Glomerular visceral epithelial cell (primary cell): ENCODE data around the gene HSPA4L.

ENCODE experiments used
- DNase-seq: peaks from one replicate; pipeline ENCODE4 v3.0.0-alpha.2; 2016; ENCODE audit errors: extremely low spot score

HSPA4L gene

DNA sequence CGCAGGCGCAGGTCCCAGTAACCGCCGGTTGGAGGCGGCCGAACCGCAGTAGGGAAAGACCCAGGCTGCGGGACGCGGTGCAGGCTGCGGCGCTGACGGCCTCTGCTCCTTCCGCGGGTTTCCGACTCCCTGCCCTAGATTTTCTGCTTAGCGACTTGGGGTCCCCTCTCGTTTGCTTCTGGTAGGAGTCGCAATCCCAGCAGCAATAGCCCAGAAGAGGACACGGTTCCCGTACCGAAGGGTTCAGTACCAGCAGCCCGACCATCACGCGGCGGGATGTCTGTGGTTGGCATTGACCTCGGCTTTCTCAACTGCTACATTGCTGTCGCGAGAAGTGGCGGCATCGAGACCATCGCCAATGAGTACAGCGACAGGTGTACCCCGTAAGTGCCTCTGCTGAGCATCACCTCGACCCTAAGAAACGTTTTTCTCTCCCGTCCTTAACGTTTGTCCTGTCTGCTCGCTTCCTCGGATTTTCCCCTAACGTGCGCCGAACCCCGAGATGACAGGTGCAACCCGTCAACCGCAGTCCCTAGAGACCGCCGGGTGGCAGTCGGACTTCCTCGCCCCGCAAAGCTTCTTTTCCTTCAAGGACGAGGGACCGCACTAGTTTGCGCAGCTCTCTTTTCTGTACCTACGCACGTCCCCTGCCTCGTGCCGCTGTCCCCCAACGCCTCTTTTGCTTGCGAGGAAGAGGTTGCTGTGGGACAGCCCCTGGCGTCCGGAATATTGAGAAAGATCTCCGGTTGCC is at the start of gene HSPA4L:
HSPA4L (plus strand) TSS at position 48 of the 751 bp plus-strand sequence; CDS start at position 277, 229 bp downstream.
- DNase-seq: peak; percentile 44

DNA sequence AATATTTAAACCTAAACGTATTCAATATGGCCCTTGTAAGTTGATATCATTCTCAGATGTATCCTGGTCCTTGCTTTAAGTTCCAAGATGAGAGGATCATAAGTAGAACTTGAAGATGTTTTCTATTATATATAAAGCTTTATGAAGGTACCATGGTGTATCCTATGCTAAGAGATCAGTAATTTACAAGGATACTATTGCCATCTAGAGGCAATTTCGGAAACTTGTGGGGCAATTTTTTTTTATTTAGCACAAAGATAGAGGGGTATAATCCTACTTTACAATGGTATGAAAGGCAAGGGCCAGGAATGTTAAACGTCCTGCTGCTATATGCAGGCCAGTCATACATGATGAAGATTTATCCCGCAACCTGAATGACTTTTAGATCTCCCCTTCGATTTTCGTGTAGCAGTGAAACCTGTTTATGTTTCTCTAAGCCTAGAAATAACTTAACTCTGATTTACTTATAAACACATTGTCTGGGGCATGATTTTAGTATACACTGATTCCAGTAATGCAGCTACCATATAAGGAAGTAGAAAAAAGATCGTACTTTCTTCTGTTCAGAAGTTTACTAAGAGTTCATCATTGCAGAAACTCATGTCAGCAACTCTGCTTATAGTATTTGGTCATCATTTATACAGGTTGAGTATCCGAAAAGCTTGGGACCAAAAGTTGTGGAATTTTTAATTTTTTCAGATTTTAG is 49.3 kb upstream of the HSPA4L start:
- peak; percentile 61 for DNase-seq

DNA sequence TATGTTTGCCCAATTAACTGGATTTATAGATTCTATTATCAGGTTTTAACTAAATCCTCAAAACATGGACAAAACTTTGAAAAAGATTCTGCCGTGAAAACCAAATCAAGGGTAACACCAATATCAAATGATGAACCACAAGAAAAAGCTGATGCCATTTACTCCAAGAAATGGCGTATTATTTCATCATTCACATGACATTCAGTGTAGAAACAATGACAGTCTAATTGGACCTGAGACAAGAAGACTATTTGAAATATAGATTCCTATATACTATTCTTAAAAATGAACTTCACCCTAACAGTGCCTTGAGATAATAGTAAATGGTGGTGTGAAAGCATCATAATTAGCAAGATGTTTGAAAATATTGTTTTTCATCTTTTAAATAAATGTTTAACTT is 47.1 kb upstream of the HSPA4L start:
- DNase-seq: no peak

DNA sequence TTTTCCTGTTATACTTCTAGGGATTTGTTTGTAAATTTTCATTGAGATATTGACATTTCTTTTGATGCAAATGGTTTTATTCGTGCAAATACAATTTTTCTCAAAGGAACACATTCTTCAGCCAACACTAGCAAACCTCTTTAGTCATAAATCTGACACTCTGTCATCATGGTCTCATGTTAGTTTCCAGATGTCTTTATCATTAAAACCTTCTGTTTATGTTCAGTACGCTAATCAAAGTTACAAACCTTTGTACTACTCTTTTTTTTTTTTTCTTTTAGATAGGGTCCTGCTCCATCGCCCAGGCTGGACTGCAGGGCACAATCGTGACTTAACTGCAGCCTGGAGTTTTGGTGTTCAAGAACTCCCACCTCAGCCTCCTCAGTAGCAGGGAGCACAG is 44.8 kb upstream of the HSPA4L start:
- DNase-seq: no peak

DNA sequence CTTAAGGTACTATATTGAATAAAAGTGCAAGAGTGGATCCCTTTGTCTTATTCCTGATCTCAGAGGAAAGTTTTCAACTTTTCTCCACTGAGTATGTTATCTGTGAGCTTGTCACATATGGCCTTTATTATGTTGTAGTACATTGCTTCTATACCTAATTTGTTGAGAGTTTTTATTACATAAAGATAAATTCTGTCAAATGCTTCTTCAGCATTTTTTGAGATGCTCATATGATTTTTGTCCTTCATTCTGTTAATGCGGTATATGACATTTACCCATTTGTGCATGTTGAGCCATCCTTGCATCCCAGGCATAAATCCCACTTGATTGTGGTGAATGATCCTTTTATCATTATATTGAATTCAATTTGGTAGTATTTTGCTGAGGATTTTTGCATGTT is 40.9 kb upstream of the HSPA4L start:
- no peak for DNase-seq

DNA sequence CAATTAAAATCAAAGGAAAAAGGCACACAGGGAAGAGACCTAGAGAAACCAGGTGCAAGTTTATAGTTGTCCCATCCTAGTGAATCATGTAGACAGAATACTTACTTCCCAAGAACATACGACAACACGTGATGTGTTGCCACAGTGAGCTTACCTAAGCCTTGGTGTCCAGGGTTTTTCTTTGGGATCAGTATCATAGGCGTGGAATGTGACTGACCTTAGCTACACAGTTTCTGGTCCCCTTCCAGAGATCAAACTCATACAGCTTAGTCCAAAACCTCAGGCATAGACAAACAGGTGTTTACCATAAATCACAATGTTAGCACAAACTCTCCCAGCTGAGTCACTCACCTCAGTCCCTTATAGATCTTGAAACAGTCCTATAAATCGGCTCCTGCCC is 34.2 kb upstream of the HSPA4L start:
- no peak for DNase-seq

DNA sequence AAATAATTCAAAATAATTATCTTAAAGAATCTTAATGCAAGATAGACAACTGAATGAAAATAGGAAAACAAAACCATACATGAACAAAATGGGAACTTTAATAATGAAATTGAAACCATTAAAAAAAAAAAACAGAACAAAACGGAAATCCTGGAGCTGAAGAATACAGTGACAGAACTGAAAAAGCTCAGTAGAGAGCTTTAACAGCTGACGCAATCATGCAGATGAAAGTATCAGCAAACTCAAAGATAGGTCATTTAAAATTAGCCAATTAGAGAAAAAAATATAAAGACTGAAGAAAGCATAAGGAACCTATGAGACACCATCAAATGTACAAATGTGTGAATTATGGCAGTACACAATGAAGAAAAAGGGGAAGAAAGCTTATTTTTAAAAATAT is 33.2 kb upstream of the HSPA4L start:
- DNase-seq: no peak

DNA sequence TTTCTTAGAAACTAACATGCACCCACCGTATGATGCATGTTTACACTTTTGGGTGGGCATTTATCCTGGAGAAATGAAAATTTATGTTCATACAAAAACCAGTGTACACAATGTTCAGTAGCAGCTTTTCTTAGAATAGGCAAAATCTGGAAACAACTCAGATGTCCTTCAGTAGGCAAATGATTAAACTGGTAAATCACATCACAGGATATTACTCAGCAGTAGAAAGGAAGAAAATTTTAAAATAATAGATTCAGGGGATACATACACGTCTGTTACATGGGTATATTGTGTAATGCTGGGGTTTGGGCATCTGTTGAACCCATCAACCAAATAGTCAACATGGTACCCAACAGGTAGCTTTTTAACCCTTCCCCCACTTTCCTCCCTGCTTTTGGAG is 25.2 kb upstream of the HSPA4L start:
- DNase-seq: no peak

DNA sequence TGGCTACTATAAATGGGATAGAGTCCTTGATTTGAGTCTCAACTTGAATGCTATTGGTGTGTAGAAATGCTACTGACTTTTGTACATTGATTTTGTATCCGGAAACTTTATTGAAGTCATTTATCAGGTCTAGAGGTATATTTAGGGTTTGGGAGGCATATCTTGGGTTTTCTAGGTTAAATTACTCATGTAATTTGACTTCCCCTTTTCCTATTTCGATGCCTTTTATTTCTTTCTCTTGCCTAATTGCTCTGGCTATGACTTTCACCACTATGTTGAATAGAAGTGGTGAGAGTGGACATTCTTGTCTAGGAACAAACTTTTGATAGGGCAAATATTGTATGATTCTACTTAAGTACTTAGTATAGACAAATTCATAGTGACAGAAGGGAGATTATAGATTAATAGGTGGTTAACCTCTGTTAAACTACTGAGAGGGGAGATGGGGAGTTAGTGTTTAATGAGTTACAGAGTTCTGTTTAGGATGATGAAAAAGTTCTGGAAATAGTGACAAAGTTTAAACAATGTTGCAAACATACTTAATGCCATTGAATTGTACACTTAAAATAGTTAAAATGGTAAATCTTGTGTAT is 22.8 kb upstream of the HSPA4L start:
- no peak for DNase-seq

DNA sequence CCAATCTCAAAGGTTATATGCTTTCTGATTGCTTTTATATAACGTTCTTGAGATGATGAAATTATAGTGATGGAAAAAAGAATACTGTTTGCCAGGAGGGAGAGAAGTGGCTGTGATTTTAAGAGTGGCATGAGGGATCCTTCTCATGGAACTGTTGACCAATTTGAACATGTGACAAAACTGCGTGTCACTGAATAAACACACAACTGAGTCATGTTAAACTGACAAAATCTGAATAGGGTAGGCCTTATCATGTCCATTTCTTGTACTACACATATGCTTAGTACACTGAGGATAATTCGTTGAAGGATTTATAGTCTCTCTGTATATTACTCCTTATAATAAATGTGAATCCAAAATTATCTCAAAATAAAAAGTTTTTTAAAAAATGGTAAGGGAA is 22.2 kb upstream of the HSPA4L start:
- no peak for DNase-seq

DNA sequence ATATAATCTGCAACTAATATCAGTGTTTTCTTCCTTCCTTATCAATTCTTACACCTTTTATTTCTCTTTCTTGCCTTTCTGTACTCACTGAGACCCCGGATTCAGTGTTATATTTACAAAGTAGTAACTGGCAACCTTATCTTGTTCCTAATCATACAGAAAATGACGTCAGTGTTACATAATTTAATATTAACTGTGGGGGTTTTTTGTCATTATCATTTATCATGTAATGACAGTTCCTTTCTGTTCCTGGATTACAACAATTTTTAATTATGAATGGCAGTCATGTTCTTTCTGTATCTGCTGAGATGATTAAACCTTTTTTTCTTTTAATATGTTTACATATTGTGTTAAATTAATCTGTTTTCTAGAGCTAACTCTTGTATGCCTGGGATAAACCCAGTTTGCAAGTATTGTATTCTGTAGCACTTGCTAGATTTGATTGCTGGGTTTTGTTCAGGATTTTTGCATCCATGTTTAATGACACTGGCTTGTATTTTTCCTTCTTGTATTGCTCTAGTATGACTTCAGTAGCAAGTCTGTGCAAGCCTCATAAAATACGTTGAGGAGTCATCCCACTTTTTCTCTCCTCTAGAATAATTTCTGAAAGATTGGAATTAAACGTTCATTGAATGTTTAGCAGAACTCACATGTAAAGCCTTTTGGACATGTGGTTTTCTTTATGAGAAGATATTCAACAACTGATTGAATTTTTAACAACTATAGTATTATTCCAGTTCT is 10.4 kb upstream of the HSPA4L start:
- DNase-seq: no peak

DNA sequence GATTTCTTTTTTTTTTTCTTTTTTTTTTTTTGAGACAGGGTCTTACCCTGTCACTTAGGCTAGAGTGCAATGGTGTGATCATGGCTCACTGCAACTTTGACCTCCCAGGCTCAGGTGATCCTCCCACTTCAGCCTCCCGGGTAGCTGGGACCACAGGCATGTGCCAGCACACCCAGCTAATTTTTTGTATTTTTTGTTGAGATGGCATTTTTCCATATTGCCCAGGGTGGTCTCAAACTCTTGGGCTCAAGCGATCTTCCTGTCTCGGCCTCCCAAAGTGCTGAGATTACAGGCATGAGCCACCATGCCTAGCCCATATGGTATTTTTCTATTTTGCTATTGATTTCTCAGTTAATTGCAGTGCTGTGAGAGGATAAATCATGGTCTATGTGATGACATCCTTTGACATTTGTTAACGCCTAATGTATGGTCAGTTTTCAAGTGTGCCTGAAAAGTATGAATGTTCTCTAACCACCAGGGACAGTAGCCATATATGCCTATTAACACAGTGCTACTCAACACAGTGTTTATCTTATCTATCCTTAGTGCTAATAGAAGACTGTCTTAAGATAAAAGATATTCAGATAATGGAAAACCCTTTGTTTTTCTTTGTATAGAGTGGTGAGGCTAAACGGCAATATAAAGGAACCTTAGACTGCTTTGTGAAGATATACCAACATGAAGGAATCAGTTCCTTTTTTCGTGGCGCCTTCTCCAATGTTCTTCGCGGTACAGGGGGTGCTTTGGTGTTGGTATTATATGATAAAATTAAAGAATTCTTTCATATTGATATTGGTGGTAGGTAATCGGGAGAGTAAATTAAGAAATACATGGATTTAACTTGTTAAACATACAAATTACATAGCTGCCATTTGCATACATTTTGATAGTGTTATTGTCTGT is 9.1 kb upstream of the HSPA4L start:
- no peak for DNase-seq

DNA sequence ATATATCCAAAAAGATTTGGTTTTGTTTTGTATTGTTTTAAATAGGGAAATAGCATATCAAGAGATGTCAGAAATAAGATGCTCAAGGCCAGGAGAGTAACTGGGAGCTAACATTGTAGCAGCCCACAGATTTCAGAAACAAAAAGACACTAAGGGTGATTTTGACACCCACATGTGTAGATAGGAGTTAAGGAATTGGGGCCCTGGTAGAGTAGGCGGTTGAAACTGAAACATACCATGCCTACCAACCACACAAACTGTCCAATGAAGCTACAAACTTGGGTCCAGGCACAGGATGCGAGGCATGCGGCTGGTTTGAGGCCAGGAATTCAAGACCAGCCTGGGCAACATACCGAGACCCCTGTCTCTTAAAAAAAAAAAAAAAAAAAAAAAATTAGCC is 6.3 kb upstream of the HSPA4L start:
- DNase-seq: no peak

DNA sequence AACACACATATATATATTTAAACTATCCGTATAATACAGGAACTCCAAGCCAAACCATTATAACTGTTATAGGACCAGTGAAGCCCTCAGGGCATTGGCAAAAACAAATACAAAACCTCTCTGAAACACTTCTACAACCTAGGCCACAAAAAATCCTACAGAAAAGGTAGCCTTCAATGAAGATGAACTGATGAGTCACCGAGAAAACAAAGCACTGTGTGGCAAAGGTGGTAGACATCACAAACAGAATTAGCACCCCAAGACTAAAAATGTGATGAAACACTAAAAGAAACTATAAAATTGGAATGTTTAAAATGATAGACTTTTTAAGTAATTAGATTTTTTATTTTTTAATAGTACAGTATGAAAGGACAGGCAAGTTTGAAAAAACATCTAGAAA is 5.5 kb upstream of the HSPA4L start:
- no peak for DNase-seq

DNA sequence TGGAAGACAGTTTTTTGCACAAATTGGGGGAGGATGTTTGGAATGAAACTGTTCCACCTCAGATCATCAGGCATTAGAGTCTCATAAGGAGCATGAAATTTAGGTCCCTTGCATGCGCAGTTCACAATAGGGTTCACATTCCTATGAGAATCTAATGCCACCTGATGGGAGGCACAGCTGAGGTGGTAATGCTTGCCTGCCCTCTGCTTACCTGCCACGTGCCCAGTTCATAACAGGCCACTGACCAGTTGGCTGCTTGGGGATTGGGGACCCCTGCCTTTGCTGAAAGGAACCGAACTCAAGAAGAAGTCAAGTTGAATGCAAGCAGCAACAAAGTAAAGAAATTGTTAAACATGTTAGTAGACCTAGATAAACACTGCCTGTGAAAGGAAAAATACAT is 4.6 kb upstream of the HSPA4L start:
- DNase-seq: no peak

DNA sequence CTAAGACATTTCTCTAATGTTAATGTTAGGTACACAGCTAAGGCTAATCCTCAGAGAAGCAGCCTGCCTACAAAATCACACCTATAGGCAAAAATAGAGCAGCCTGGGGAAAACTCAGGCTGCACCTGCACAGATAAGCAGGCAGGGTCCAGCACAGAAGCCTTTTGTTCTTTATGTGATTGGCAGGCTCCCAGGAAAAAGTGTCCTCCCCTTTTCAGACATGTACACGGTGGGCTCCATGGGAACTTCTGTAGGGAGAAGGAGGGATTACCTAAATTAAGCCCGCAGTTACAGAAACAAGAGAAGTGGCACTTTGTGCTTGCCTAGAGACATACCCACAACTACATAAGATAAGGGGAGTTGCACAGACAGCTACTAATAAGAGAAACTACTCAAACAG is 4.0 kb upstream of the HSPA4L start:
- no peak for DNase-seq

DNA sequence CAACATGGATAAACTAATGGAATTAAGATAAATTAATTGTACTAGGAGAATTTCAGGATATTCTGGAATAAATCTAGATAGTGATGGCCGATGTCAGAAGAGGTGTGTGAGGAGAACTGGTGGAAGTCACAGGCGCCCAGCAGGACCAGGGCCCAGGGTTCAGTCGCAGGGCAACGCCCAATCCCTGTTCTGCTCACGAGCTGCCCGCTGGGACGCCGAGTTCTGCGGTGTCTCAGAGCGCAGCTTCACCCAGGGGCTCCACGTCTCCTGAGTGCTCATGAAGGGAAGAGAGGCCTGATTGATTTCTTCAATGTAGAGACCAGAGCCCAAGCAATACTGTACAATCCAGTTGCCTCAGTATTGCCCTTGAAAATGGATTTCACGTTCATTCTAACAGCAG is 1.5 kb upstream of the HSPA4L start:
- no peak for DNase-seq

DNA sequence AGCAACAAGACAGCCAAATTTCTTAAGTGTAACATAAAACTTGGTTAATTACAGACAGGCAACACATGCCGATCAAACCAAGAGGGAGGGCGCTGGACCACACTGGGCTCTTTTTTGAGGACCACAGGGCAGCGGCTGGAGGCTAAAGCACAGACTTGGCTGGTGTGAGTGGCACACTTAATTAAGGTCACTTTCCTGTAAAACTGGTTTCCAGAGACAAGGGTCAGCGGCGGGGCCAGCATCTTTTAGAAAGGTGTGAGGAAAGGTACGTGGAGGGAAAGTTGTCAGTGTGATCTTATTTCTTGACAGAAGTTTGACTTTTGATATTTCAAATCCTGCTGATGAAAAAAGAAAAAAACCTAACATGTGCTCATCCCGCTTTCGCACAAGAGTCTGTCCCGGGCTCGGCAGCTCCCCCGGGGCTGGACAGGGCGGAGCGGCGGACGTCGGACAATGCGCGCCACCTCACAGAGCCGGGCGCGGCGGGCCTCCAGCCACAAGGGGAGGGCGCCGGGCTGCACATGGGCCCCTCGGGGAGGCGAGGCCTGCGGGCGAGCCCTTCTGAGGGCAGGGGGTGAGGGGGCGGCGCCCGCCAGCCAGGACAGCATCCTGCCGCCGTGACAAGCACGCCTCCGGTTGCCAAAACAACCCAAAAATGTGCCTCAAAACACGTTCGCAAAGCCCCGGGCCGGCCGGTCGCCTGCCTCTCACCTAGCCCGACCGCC is 660 bp upstream of the HSPA4L start:
- peak; percentile 59 for DNase-seq

DNA sequence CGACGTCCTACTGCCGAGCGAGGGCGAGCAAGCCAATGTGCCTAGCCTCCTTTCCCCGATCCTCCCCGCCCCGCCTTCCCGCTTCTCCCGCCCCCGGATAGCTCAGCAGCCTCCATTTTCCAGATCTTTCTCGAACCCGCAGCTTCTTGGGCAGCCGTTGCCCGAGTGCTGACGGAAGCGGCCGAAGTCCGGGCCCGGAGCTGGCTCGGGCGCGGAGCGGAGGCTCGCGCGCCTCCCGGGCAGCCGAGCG is 172 bp upstream of the HSPA4L start:
- peak; percentile 91 for DNase-seq

DNA sequence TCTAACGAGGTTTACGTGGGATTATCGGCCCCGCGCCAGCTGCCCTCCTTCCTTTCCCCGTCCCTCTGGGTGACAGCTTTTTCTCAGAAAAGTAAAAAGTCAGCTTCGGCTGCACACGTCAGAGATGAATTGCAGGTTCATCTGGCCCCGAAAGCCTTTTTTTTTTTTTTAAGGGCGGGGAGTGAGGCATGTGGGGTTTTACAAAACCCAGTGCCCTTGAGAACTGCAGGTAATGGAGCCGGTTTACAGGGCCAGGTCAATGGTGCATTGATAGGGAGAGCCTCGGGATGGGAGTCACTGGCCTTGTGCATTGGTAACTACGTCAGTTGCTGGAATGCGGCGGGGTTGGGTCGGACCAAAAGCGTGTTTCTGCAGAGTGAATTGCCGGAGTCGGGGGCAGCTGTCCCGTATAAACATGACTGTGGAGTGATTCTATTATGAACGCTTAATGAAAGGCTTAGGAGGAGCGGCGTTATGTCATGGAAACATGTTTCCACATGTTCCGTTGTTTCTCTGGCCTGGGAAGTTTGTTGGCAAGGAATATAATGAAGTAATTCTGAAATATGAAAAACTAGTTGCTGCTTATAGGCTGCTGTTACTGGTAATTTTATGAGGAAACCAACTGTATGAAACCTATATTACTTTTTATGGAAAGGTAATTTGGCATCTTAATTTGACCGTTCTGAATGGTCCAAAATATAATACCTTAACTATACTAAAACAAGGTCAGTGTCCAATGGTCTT is 1.1 kb downstream of the HSPA4L start:
- peak; percentile 75 for DNase-seq
